DOHH2 (cell line): ENCODE data around the gene PHKA2.

Source experiments
- H3F3A ChIP-seq: fragments of 200-600 bp; sonication (generic), shearing (Covaris generic); 2 replicates; pipeline ENCODE4 v1.6.0; 2016; ENCODE audit warnings: antibody characterized with exemption, mild to moderate bottlenecking; ENCODE audit not compliant: control insufficient read depth, insufficient read depth
- H3K27ac ChIP-seq: fragments of 200-600 bp; sonication (generic); 2 replicates; pipeline ENCODE4 v1.5.1; 2014; ENCODE audit warnings: low read depth, mild to moderate bottlenecking, low read length, moderate library complexity
- H3K27me3 ChIP-seq: fragments of 200-600 bp; sonication (generic); 2 replicates; pipeline ENCODE4 v1.6.1; 2014; ENCODE audit warnings: mild to moderate bottlenecking, low read length, mixed read lengths; ENCODE audit not compliant: control insufficient read depth
- H3K36me3 ChIP-seq: fragments of 200-600 bp; sonication (generic); 2 replicates; pipeline ENCODE4 v1.6.1; 2014; ENCODE audit warnings: mild to moderate bottlenecking, low read length, moderate library complexity, mixed read lengths; ENCODE audit not compliant: control insufficient read depth
- H3K4me1 ChIP-seq: fragments of 200-600 bp; sonication (generic); 2 replicates; pipeline ENCODE4 v1.6.1; 2014; ENCODE audit warnings: mild to moderate bottlenecking, low read length, mixed read lengths; ENCODE audit not compliant: control insufficient read depth
- H3K4me2 ChIP-seq: fragments of 200-600 bp; sonication (generic); 2 replicates; pipeline ENCODE4 v1.6.0; 2014; ENCODE audit warnings: mild to moderate bottlenecking, low read length, moderate library complexity
- H3K4me3 ChIP-seq: fragments of 200-600 bp; sonication (generic); 2 replicates; pipeline ENCODE4 v1.5.1; 2014; ENCODE audit warnings: mild to moderate bottlenecking, low read length, mixed read lengths
- H3K79me2 ChIP-seq: fragments of 200-600 bp; sonication (generic); 2 replicates; pipeline ENCODE4 v1.6.1; 2014; ENCODE audit warnings: mild to moderate bottlenecking, low read length, mixed read lengths; ENCODE audit not compliant: control insufficient read depth
- H3K9me2 ChIP-seq: fragments of 200-600 bp; sonication (generic); replicated peaks from 2 replicates; pipeline ENCODE4 v1.6.1; 2014; ENCODE audit warnings: mild to moderate bottlenecking, low read length, mixed read lengths; ENCODE audit not compliant: control insufficient read depth
- H3K9me3 ChIP-seq: fragments of 200-600 bp; sonication (generic); 2 replicates; pipeline ENCODE4 v1.6.1; 2014; ENCODE audit warnings: antibody characterized with exemption, low read length, mixed read lengths; ENCODE audit not compliant: control insufficient read depth, insufficient read depth
- H4K20me1 ChIP-seq: fragments of 200-600 bp; sonication (generic); 2 replicates; pipeline ENCODE4 v1.6.0; 2014; ENCODE audit warnings: low read depth, mild to moderate bottlenecking, antibody characterized with exemption, low read length, moderate library complexity; ENCODE audit not compliant: control insufficient read depth, insufficient read depth
- EZH2phosphoT487 ChIP-seq: fragments of 200-600 bp; sonication (generic); IDR thresholded peaks from 2 replicates; pipeline ENCODE4 v1.6.1; 2017; ENCODE audit warnings: borderline replicate concordance, mild to moderate bottlenecking, antibody characterized with exemption, low read length, moderate library complexity, mixed read lengths
- TF ChIP-seq, protein P1 (sequence below): fragments of 200-600 bp; sonication (generic); IDR thresholded peaks from one replicate; pipeline ENCODE4 v1.5.1; 2014; ENCODE audit warnings: antibody characterized with exemption, mild to moderate bottlenecking, low read depth, low read length; ENCODE audit not compliant: poor library complexity, severe bottlenecking

PHKA2 gene

DNA sequence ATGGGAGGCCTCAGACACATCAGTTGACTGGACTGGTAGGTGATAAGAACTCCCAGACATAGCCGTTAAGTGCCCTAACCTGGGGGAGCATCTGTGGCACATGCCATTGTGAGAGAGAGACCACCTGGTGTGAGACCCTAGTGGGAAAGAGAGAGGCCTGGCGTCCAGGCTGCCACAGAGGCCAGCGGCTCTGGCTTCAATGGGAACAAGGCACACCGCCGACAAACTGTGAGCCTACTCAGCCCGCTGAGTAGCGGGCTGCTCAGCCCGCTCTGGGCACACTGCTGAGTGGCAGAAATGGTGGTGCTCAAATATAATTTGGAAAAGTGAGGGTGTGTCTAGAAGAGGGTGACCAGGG, 34.0 kb downstream of the PHKA2 start:
- H3K27me3 ChIP-seq = no peaks in the 10 kb centered on the region
- H4K20me1 ChIP-seq = no peaks in the 10 kb centered on the region
- no peak overlapping the region for H3K4me2 ChIP-seq
- H3K79me2 ChIP-seq = no peaks in the 10 kb centered on the region
- no peaks in the 10 kb centered on the region for H3K4me1 ChIP-seq
- H3K9me3 ChIP-seq = no peaks in the 10 kb centered on the region
- H3F3A ChIP-seq = no peaks in the 10 kb centered on the region
- H3K4me3 ChIP-seq = no peak overlapping the region
- no peak overlapping the region for H3K27ac ChIP-seq
- TF ChIP-seq, protein P1, sequence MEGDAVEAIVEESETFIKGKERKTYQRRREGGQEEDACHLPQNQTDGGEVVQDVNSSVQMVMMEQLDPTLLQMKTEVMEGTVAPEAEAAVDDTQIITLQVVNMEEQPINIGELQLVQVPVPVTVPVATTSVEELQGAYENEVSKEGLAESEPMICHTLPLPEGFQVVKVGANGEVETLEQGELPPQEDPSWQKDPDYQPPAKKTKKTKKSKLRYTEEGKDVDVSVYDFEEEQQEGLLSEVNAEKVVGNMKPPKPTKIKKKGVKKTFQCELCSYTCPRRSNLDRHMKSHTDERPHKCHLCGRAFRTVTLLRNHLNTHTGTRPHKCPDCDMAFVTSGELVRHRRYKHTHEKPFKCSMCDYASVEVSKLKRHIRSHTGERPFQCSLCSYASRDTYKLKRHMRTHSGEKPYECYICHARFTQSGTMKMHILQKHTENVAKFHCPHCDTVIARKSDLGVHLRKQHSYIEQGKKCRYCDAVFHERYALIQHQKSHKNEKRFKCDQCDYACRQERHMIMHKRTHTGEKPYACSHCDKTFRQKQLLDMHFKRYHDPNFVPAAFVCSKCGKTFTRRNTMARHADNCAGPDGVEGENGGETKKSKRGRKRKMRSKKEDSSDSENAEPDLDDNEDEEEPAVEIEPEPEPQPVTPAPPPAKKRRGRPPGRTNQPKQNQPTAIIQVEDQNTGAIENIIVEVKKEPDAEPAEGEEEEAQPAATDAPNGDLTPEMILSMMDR = no peak
- no peak for TF ChIP-seq EZH2phosphoT487
- no peaks in the 10 kb centered on the region for H3K36me3 ChIP-seq
- no peaks in the 10 kb centered on the region for H3K9me2 ChIP-seq

DNA sequence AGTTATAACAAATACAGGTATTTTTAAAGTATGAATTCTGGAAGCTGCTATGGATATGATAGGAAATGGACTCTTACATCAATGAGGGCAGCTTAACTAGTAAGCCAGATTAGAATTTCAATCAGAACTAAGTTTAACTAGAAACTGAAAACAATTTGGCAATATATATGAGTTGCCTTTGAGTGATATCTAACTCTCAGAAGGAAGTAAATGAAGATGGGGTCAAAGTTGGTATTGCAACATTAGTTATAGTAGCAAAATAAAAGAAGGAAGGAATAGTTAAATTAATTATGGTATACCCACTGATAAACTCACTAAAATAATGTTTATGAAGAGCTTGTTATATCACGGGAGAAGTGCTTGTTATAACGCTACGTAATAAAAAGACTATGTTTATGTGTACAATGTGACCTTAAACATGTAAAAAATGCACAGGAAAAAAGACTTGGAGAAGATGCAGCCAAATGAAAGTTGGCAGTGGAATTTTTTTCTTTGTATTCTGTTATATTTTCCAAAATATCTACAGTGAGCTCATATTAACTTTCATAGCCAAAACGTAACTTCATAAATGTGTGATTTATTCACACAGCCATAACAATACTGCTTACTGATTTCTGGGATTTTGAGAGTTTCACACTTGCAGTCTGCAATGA, 34.5 kb downstream of the PHKA2 start:
- no peaks in the 10 kb centered on the region for H3F3A ChIP-seq
- H4K20me1 ChIP-seq = no peaks in the 10 kb centered on the region
- H3K9me3 ChIP-seq = no peaks in the 10 kb centered on the region
- no peak overlapping the region for H3K27ac ChIP-seq
- H3K9me2 ChIP-seq = no peaks in the 10 kb centered on the region
- no peaks in the 10 kb centered on the region for H3K36me3 ChIP-seq
- TF ChIP-seq, protein P1 = no peak
- TF ChIP-seq EZH2phosphoT487 = no peak
- H3K4me1 ChIP-seq = no peaks in the 10 kb centered on the region
- H3K4me3 ChIP-seq = no peak overlapping the region
- H3K79me2 ChIP-seq = no peaks in the 10 kb centered on the region
- no peak overlapping the region for H3K4me2 ChIP-seq
- no peaks in the 10 kb centered on the region for H3K27me3 ChIP-seq

- H3K27ac ChIP-seq = no peak overlapping the region
- H3F3A ChIP-seq = no peaks in the 10 kb centered on the region
- H3K4me3 ChIP-seq = no peak overlapping the region
- H4K20me1 ChIP-seq = no peaks in the 10 kb centered on the region
- 0 out of 2 replicates have a peak, but pooled peaks cover 2% of the 10 kb centered on the region for H3K36me3 ChIP-seq
- no peak for TF ChIP-seq EZH2phosphoT487
- TF ChIP-seq, protein P1 = no peak
- H3K27me3 ChIP-seq = no peaks in the 10 kb centered on the region
- no peaks in the 10 kb centered on the region for H3K79me2 ChIP-seq
- no peaks in the 10 kb centered on the region for H3K4me1 ChIP-seq
- no peaks in the 10 kb centered on the region for H3K9me3 ChIP-seq
- no peaks in the 10 kb centered on the region for H3K9me2 ChIP-seq
- no peak overlapping the region for H3K4me2 ChIP-seq
Observed at GRCh38 chrX:18946611-18947010, 37.3 kb downstream of the PHKA2 start.
